HepG2 (cell line): ENCODE measurements around the gene GMPR. TPM values are rescaled to one million over a fixed set of nuclear protein-coding genes. Genes with fewer than 3 reads are reported as not detected.
A peak's percentile ranks its signal among the peaks of the same experiment; 100 is the strongest.

ENCODE experiments used
- ATAC-seq: fragments of 200-7000 bp; cut with Tn5 transposase; 3 replicates; pipeline ENCODE4 v1.9.1; 2020; ENCODE audit warnings: mild to moderate bottlenecking, moderate library complexity
- BruUV-seq: library from RNA; stranded (reverse); fragments of 400-500 nt; replicated peaks from 2 replicates; lab custom pipeline; 2021; lab: Mats Ljungman, UMichigan
- CTCF ChIA-PET: fragments of 300-600 bp; formaldehyde crosslinking; extraction: SDS; loops from one replicate; lab custom pipeline; 2021; ENCODE audit warnings: low total read pairs, inconsistent platforms, low intra/inter-chr PET ratio; lab: Yijun Ruan, JAX
- POLR2A ChIA-PET: fragments of 350-600 bp; sonication (Branson Sonifier 250); formaldehyde crosslinking; loops from one replicate; lab custom pipeline; 2020; ENCODE audit warnings: antibody characterized with exemption, inconsistent platforms; lab: Yijun Ruan, JAX
- DNase-seq: peaks from one replicate; pipeline ENCODE4 v3.0.0-alpha.2; 2015; ENCODE audit warnings: low spot score
- FAIRE-seq: peaks from 3 replicates; lab custom pipeline; 2011; peaks lifted over from hg19 to GRCh38; lab: Jason Lieb, UNC
- H2AFZ ChIP-seq: one replicate; pipeline ENCODE4 v1.6.1; 2011; ENCODE audit warnings: low read length, inconsistent platforms
- H3K27ac ChIP-seq: fragments of 300-600 bp; 3 replicates; pipeline ENCODE4 v1.8.0; 2011; ENCODE audit warnings: mixed run types, mild to moderate bottlenecking, mixed read lengths, low read length, inconsistent platforms; ENCODE audit not compliant: insufficient read depth; ENCODE audit errors: extremely low read length
- H3K27me3 ChIP-seq, 2 experiments: fragments of 200-600 bp in 1 of 2; 2 replicates in 1 of 2; 3 replicates in 1 of 2; pipeline versions ENCODE4 v1.6.0 to v1.8.0; 2011; ENCODE audit warnings: low read length in 2 of 2, mild to moderate bottlenecking in 2 of 2, moderate library complexity in 2 of 2, inconsistent platforms in 1 of 2; ENCODE audit not compliant: insufficient read depth in 2 of 2, control insufficient read depth in 1 of 2
- H3K36me3 ChIP-seq, 2 experiments: fragments of 200-600 bp in 1 of 2; replicated peaks in 1 of 2; 2 replicates in 1 of 2; 3 replicates in 1 of 2; pipeline versions ENCODE4 v1.5.1 to v1.8.0; 2011; ENCODE audit warnings: low read length in 2 of 2, inconsistent platforms in 1 of 2; ENCODE audit not compliant: insufficient read depth in 2 of 2, control insufficient read depth in 1 of 2
- H3K4me1 ChIP-seq: 2 replicates; pipeline ENCODE4 v1.5.1; 2012; ENCODE audit warnings: low read length, inconsistent platforms; ENCODE audit not compliant: insufficient read depth
- H3K4me2 ChIP-seq: 2 replicates; pipeline ENCODE4 v1.6.0; 2011; ENCODE audit warnings: low read depth, low read length, inconsistent platforms
- H3K4me3 ChIP-seq, 3 experiments: fragments of 200-600 bp in 1 of 3; sonication (generic), shearing (Covaris generic) in 1 of 3; replicated peaks in 1 of 3; 2 replicates each; pipeline ENCODE4 v1.5.1; 2011 to 2016; ENCODE audit warnings: low read length in 3 of 3, inconsistent platforms in 2 of 3, low read depth in 2 of 3, mild to moderate bottlenecking in 2 of 3, control low read depth in 1 of 3, mixed read lengths in 1 of 3; ENCODE audit not compliant: insufficient read depth in 1 of 3
- H3K79me2 ChIP-seq: one replicate; pipeline ENCODE4 v1.6.1; 2011; ENCODE audit warnings: low read length, inconsistent platforms; ENCODE audit not compliant: insufficient read depth
- H3K9ac ChIP-seq: 2 replicates; pipeline ENCODE4 v1.6.0; 2011; ENCODE audit warnings: mild to moderate bottlenecking, low read depth, low read length, inconsistent platforms; ENCODE audit not compliant: insufficient read depth
- H3K9me3 ChIP-seq: 2 replicates; pipeline ENCODE4 v1.5.1; 2012; ENCODE audit warnings: mild to moderate bottlenecking, low read length
- H4K20me1 ChIP-seq: 2 replicates; pipeline ENCODE4 v1.6.0; 2011; ENCODE audit warnings: inconsistent platforms, mild to moderate bottlenecking, low read length, moderate library complexity; ENCODE audit not compliant: insufficient read depth
- GZF1 ChIP-seq: sonication (generic); formaldehyde crosslinking; IDR thresholded peaks from 2 replicates; pipeline ENCODE4 v1.5.1; 2020; ENCODE audit warnings: mild to moderate bottlenecking, missing genetic modification reagents
- JDP2 ChIP-seq: sonication (generic); formaldehyde crosslinking; IDR thresholded peaks from 2 replicates; pipeline ENCODE4 v1.8.1; 2022; ENCODE audit warnings: missing genetic modification reagents, borderline replicate concordance
- ZNF577 ChIP-seq: sonication (generic); formaldehyde crosslinking; IDR thresholded peaks from 2 replicates; pipeline ENCODE4 v1.4.0; 2020; ENCODE audit warnings: mild to moderate bottlenecking, low read depth, missing genetic modification reagents, borderline replicate concordance
- ZNF660 ChIP-seq: sonication (generic); formaldehyde crosslinking; IDR thresholded peaks from 2 replicates; pipeline ENCODE4 v1.5.1; 2020; ENCODE audit warnings: mild to moderate bottlenecking, low read depth, missing genetic modification reagents, borderline replicate concordance
- WGBS: methylation state at CpG from one replicate; pipeline ENCODE4 v1.1.6; 2017; ENCODE audit warnings: low lambda C conversion rate; 5-methylcytosine and 5-hydroxymethylcytosine counted together
- in situ Hi-C: cut with HindIII; loops from 2 replicates; pipeline ENCODE4 v1.10.0; 2017; ENCODE audit warnings: low pct_unique_long_range_greater_than_20kb; ENCODE audit not compliant: extremely low pct_ligation_motif_present
- intact Hi-C: fragments of 100-400 bp; cut with micrococcal nuclease; formaldehyde crosslinking; loops from one replicate; pipeline ENCODE4 v1.10.0; 2022; ENCODE audit not compliant: unreplicated experiment
- polyA plus RNA-seq, 8 experiments: library from polyadenylated mRNA; depleted of rRNA in 3 of 8; stranded (reverse) in 7 of 8; unstranded in 1 of 8; fragments of >200 nt; fragmentation: Illumina TruSeq in 4 of 8; extraction: Trizol in 4 of 8; gene quantifications; 2 replicates each; pipeline versions ENCODE4 v1.2.1 to v1.2.3, GENCODE V29; 2011 to 2016; ENCODE audit warnings: low read depth in 4 of 8, missing spikeins in 1 of 8, mixed read lengths in 1 of 8; ENCODE audit not compliant: insufficient read depth in 1 of 8
- total RNA-seq, 5 experiments: library from RNA; depleted of rRNA; stranded (reverse); fragments of >200 nt; fragmentation: Illumina TruSeq; extraction: Trizol; gene quantifications; 2 replicates each; pipeline ENCODE4 v1.2.3, GENCODE V29; 2016; ENCODE audit warnings: low read depth in 1 of 5
- TF ChIP-seq, protein P1 (sequence below): sonication (generic); formaldehyde crosslinking; IDR thresholded peaks from 2 replicates; pipeline ENCODE4 v1.8.0; 2023; ENCODE audit warnings: mild to moderate bottlenecking, missing genetic modification reagents

Gene GMPR
- total and polyA plus RNA-seq, 2 of the 13 experiments (the other 11 are each of a cell fraction or from before 2014, with no cell fraction given): not detected

DNA sequence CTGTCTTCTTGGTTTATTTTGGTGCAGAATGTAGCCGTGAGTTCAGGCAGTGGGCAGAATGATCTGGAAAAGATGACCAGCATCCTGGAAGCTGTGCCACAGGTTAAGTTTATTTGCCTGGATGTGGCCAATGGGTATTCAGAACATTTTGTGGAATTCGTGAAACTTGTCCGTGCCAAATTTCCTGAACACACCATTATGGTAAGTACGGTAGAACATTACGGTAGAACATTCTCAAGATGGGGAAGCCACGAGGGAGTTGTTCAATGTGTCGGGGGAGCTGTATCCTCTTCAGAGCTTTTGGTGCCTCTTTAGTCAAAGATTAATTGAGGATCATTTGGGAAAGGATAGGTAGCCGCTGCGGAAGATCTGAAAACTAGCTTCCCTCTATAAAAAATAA lies 16.1 kb downstream of the GMPR start:
- H3K4me3 ChIP-seq: no peak overlapping the region
- BruUV-seq: no TSS peak
- H3K27ac ChIP-seq: no peak overlapping the region
- no peak overlapping the region for H2AFZ ChIP-seq
- intact Hi-C loops: no loop called here
- POLR2A ChIA-PET: no interaction called here
- no peak for DNase-seq
- TF ChIP-seq JDP2 (CRISPR knock-in tag): no peak
- peak; percentile 97 for TF ChIP-seq GZF1 (CRISPR knock-in tag)
- TF ChIP-seq, protein P1, sequence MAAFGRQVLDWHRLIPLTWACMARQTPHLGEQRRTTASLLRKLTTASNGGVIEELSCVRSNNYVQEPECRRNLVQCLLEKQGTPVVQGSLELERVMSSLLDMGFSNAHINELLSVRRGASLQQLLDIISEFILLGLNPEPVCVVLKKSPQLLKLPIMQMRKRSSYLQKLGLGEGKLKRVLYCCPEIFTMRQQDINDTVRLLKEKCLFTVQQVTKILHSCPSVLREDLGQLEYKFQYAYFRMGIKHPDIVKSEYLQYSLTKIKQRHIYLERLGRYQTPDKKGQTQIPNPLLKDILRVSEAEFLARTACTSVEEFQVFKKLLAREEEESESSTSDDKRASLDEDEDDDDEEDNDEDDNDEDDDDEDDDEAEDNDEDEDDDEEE: no peak
- H3K79me2 ChIP-seq: no peaks in the 10 kb centered on the region
- in situ Hi-C loops: no loop called here
- H3K9me3 ChIP-seq: no peaks in the 10 kb centered on the region
- FAIRE-seq: no peak
- H3K9ac ChIP-seq: no peak overlapping the region
- no peaks in the 10 kb centered on the region for H3K4me1 ChIP-seq
- WGBS: 67% methylated on average over 9 of the region's 9 CpGs
- no peaks in the 10 kb centered on the region for H3K36me3 ChIP-seq
- no peak overlapping the region for H3K4me2 ChIP-seq
- H3K27me3 ChIP-seq: peaks cover 0 to 12% of the 10 kb centered on the region in 2 experiments; a peak in 3 of 5 replicates
- H4K20me1 ChIP-seq: no peaks in the 10 kb centered on the region
- CTCF ChIA-PET: no interaction called here
- no peak for ATAC-seq

GRCh38 chr6:16256781-16257180 lies 18.4 kb downstream of the GMPR start:
- DNase-seq (no peak), FAIRE-seq (no peak), ATAC-seq (no peak)
- in situ Hi-C loops (no loop called here), intact Hi-C loops (no loop called here)
- H3K79me2 ChIP-seq: no peaks in the 10 kb centered on the region
- TF ChIP-seq ZNF577 (CRISPR knock-in tag) (no peak), ZNF660 (CRISPR knock-in tag) (no peak)
- H3K9ac ChIP-seq: no peak overlapping the region
- H3K27ac ChIP-seq: no peak overlapping the region
- H3K4me2 ChIP-seq: no peak overlapping the region
- H3K9me3 ChIP-seq: no peaks in the 10 kb centered on the region
- H3K4me3 ChIP-seq: no peak overlapping the region
- no peak overlapping the region for H2AFZ ChIP-seq
- H3K4me1 ChIP-seq: no peaks in the 10 kb centered on the region
- WGBS: 24% methylated on average over 2 of the region's 2 CpGs
- peaks cover 0 to 12% of the 10 kb centered on the region in 2 experiments; a peak in 3 of 5 replicates for H3K27me3 ChIP-seq
- CTCF ChIA-PET: no interaction called here
- H4K20me1 ChIP-seq: no peaks in the 10 kb centered on the region
- H3K36me3 ChIP-seq: no peaks in the 10 kb centered on the region
- BruUV-seq: no TSS peak
- POLR2A ChIA-PET: no interaction called here
